Measurements from ENCODE around the gene RGS16. TPM values are rescaled to one million over a fixed set of nuclear protein-coding genes. Genes with fewer than 3 reads are reported as not detected.

Gene RGS16
- total RNA-seq, 2 donors from 2014 or later: 3.1 to 6.9 TPM

- DNase-seq (ENCODE audit: low spot score): no peak
- intact Hi-C loops (cut with DNase I): no loop called here
Observed at GRCh38 chr1:182631954-182632353, 27.8 kb upstream of the RGS16 start.

- intact Hi-C loops (cut with DNase I): no loop called here
- DNase-seq (ENCODE audit: low spot score): no peak
Observed at GRCh38 chr1:182631053-182631677, 27.0 kb upstream of the RGS16 start.

DNA sequence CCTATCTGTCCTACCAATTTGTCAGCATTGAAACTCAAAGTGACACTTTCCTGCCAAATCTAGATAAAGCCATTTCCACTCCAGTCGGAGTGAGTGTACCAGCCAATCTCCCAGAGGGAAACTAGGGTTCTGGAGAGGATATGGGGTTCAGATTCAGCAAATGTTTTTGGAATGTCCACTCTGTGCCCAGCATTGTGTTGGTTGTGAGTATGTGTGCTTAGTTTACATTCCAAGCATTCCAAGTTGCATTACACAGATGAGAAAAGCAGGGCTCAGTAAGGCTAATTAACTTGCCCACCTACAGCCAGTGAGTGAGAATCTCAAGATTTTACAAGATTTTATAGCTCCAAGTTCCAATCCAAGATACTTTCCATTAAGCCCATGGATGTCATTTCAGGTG lies 26.4 kb upstream of the RGS16 start:
- intact Hi-C loops (cut with DNase I): no loop called here
- DNase-seq (ENCODE audit: low spot score): no peak

DNA sequence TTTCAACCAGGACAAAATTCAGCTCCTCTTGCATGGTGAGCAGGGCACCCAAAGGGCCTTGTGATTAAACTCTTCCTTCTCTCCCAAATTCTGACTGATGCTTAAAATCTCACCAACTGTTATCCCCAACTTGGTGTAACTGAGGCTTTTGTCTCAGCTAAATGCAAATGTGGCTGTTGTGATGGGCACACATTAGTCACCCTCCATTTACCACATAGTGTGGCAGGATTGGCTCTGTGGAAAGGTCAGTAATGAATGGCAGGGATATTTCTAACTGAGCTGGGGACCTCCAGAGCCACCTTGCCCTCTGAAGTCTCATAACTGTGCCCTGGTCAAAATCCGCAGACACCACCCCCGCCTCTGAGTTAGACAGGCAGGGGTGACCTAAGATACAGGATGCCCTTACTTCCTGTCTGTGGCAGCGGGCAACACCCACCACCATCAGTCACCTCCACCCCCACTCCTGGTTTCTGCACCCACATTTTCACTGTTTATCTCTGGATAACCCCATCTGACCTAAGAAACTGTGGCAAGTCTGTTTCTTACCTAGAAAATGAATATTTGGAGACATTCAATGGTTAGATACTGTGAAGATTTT lies 25.4 kb upstream of the RGS16 start:
- intact Hi-C loops (cut with DNase I): no loop called here
- DNase-seq (ENCODE audit: low spot score): no peak

DNA sequence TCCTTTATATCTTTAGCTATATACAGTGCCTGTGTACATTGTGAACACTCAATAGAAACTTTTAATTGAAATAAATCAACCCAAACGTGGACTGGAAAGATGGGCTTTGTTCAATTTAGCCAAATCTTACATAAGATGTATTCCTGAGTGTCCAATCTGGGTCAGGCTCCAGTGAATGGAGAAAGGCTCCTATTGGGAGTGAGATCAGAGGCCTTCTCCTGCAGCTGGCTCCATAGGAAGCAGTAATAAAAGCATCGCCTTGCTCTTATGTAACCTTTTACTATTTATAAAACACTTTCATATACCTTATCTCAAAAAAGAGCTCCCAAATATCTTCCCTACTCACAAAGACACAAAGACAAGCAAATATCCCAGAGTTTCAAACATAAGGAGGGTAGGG lies 24.9 kb upstream of the RGS16 start:
- no peak for DNase-seq (ENCODE audit: low spot score)
- intact Hi-C loops (cut with DNase I): no loop called here

- no peak for DNase-seq (ENCODE audit: low spot score)
- intact Hi-C loops (cut with DNase I): no loop called here
Observed at GRCh38 chr1:182628657-182629056, 24.5 kb upstream of the RGS16 start.

DNA sequence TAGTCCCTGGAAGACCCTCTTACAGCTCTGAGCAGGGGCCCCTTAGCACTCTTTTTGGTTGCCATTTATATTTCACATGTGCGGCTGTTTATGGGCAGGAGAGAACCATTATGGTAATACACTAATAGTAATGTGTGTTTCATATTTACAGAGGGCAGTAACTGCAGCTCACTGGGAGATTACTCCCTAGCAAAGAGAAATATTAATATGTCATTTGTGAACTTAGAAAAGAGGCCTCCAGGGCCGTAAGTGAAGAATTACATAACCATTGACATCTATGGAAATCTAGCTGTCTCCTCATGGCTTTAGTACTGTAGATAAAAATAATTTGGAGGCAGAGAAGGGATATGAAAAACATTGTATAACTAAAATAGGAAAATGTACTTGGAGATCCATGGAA lies 23.4 kb upstream of the RGS16 start:
- intact Hi-C loops (cut with DNase I): no loop called here
- no peak for DNase-seq (ENCODE audit: low spot score)

- DNase-seq (ENCODE audit: low spot score): no peak
- intact Hi-C loops (cut with DNase I): no loop called here
Observed at GRCh38 chr1:182626527-182626926, 22.3 kb upstream of the RGS16 start.

DNA sequence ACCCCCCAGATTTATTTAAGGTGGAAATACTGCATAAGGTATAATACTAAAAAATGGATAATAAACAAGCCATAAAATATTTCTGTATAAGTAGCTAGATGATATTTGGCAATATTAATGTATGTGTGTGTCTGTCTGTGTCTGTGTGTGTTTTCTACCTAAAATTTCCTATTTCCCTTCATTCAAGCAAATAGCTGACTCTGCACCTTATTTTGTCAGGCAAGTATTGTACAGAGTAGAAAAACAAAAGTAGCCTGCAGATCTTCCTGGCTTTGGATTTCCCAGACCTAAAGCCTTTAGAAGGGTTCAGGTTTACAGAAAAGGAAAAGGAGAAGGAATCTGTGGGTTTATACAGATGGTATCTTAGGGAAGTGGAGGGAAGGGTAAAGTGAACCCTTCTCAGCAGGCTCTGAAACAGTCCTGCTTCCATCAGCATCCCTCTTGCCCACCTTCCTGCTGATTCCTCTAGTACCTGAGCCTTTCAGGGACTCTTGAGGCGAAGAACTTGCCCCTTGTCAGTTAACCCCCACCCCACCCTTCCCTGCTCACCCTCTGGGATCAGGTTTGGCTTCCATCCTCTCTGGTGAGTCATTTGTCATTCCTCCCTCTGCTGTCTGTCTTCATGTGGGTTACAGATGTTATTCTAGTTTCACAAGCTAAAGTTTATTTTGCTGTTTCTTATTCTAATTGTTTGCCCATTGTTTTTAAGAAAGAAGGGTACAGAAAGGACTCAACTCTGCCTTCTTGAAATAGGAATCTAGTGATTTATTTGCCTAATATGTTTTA lies 21.7 kb upstream of the RGS16 start:
- DNase-seq (ENCODE audit: low spot score): no peak
- intact Hi-C loops (cut with DNase I): no loop called here

DNA sequence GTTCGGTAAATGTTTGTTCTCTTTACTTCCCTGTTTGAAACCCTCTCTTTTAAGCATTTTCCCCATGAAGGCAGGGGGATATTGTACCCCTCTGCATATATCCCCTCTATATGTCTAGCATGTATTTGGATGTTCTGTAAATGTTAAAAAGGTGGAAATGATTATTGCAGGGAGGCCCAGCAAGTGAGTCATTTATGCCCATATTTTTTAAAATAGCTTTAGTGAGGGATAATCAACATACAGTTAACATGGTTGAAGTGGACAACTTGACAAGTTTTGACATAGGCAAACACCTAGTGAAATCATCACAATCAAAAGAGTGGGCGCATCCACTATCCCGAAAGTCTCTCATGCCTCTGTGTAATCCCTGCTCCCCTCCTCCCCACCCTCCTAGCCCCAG lies 20.8 kb upstream of the RGS16 start:
- DNase-seq (ENCODE audit: low spot score): no peak
- intact Hi-C loops (cut with DNase I): no loop called here

DNA sequence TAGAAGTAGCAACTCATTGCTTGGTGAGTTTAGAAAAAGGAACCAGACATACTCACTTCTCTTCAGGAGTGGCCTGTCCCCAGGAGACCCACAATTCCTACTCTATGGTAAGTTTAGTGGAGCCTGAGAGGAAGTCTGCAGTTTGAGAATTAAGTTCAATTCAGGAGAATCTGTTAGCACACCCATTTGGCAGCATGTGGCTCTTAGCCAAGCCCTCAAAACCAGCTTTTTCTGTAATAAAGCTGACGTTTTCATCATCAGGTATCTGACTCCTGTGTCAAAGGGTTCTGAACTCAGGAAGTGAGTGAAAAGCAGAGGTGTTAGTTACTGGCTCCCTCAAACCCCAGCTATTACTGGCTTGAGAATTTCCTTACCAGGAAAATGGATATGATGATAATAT lies 20.4 kb upstream of the RGS16 start:
- no peak for DNase-seq (ENCODE audit: low spot score)
- intact Hi-C loops (cut with DNase I): no loop called here

DNA sequence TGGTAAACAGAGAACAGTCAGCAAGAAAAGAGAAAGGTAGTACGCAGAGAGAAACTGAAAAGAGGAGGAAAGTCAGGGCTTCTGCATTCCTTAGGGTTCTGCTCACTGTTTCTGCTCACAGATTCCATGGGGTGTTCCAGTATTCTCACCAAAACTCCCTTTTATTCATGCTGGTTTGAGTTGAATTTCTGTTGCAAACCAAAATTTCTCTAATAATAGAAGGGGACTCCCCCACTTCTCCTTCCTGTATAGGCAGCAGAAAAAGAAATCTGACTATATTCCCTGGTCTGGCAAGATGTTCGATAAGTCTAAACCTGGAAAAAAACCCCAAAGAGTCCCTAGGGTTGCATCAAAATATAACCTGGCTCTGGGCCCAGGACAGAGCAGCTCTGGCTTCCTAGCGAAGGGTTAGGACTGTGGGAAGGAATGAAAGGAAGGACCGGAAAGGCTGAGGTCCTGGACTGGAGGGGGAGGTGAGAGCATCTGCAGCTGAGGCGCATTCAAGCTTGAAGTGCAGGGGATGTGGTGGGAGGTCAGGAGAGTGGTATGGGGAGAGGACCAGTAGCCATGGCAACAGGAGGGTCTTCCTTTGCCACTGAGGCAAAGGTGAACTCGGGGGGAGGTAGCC lies 18.8 kb upstream of the RGS16 start:
- DNase-seq (ENCODE audit: low spot score): no peak
- intact Hi-C loops (cut with DNase I): no loop called here

GRCh38 chr1:182621906-182622305 lies 17.7 kb upstream of the RGS16 start:
- no peak for DNase-seq (ENCODE audit: low spot score)
- intact Hi-C loops (cut with DNase I): no loop called here

DNA sequence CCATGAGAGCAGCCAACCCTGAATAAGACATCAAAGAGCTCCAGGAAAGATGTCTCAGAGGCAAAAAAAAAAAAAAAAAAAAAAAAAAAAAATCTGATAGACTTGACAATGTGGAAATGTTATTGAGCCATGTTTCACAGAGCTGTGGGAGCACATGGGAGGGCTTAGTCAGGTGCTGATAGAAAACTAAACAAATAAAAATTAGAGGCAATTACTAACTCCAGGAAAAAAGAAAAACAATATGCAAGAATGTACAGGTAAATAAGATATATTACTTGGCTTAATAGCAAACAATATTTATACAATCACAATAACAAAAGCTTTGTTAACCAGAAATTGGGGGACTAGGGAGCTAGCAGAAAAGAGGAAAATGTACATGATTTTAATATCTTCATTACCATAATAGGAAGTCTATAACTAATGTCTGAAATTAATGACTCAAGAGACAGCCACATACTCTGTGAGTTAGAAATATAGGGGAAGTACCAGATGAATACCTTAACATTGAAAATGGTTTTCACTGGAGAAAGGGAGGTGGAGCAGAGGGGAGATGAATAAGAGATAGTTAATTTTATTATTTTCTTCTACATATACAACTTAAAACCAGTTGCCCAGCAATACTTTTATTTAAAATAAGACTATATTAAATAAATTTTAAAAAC lies 16.9 kb upstream of the RGS16 start:
- DNase-seq (ENCODE audit: low spot score): no peak
- intact Hi-C loops (cut with DNase I): no loop called here

DNA sequence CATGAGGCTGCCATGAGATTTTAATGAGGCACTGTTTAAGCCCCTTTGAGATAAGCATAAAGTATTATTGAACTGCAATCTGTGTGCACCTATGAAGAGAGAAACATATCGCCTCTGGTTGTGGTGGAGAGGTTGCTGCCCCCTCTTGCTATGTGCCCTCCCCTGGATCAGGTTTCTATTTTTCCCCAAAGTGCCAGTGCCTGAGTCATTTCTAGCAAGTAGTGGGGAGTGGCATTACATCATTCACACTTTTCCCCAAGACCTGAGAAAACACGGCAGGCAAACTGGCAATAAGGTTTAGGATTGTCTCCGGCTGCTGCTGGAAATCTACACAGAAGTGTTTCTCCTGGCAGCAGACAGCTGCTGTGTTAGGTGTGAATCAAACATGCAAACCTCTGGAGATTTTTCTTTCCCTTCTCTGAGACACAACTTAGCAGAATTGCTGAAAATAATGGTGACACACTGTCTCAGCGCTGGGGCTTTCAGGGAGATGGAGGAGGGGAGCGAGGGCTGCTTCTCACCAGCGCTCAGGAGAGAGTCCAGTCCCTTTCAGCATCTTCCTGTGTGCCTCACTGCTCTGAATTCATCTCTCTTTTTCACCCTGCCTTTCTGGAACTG lies 13.7 kb upstream of the RGS16 start:
- intact Hi-C loops (cut with DNase I): no loop called here
- DNase-seq (ENCODE audit: low spot score): no peak

DNA sequence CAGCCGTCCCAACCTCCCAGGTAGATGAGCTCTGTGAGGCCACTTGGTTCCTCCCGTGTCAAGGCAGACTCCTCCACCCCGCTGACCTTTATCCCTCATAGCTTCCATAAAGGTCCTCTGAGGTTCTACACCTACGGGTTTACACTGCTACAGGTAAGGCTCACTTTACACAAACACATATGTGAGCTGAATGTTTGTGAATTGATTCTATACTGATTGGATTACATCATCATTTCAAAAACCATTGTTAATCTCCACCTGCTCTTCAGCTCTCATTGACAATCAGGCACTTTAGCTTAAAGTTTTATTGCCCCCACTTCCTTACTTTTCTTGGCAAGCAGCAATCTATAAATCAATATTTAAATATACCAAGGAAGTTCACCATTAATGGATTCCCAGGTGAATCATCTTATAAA lies 12.8 kb upstream of the RGS16 start:
- DNase-seq (ENCODE audit: low spot score): no peak
- intact Hi-C loops (cut with DNase I): no loop called here

DNA sequence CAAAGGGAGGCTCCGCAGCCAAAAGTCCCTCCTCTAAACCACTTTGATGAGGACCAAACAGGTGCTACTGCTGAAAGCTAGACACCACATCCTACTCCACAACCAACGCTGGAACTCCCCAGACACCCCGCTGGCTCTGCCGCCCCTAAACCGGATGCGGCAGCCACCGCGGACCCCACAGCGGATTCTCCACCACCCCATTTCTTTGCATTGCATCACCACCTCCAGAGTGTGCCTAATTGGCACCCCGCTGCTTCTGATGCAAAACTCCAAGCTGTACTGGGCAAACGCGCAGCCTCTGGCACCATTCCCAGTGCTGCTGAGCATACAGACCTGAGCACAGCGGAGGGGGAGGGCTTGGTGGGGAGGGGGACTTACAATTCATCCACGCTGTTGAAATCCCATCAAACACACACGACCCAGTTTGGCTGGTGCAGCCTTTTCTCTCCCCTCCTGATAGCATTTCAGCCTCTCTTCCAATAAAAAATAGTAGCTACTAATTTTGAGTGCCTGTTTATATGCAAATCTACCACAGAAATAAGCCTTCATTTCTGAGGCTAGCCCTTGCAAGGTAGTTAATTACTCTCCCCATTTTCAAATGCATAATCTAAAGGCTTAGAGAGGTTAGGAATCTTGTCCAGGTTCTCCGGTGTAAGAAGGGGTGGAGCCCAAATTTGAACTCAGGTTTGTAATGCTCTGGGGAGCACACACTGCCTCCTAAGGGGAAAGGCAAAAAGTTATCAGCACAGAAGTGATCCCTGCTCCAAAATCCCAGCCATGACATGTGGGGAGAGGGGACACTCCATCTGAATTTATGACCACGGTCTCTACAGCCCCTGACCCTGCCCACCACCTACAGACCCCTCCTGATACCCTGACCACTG lies 12.2 kb upstream of the RGS16 start:
- DNase-seq (ENCODE audit: low spot score): peak; percentile 90
- intact Hi-C loops (cut with DNase I): no loop called here

GRCh38 chr1:182615468-182616129 lies 11.4 kb upstream of the RGS16 start:
- intact Hi-C loops (cut with DNase I): no loop called here
- DNase-seq (ENCODE audit: low spot score): peak; percentile 91
